Subcutaneous abdominal adipose tissue (tissue), 5 donors: Measurements from ENCODE around the gene NANOS3.

Experiments
- H3K27ac ChIP-seq: one replicate; pipeline ENCODE4 v1.7.0; 2013; ENCODE audit warnings: low read depth, mild to moderate bottlenecking, inconsistent platforms, low read length, moderate library complexity
- H3K27me3 ChIP-seq, 5 donors: one replicate each; pipeline ENCODE4 v1.7.0; 2013; ENCODE audit warnings: low read length in 5 of 5, inconsistent platforms in 1 of 5; ENCODE audit not compliant: control insufficient read depth in 5 of 5, insufficient read depth in 4 of 5
- H3K36me3 ChIP-seq, 5 donors: one replicate each; pipeline ENCODE4 v1.7.0; 2013; ENCODE audit warnings: low read length in 5 of 5; ENCODE audit not compliant: control insufficient read depth in 5 of 5, insufficient read depth in 5 of 5
- H3K4me1 ChIP-seq, 5 donors: one replicate each; pipeline ENCODE4 v1.7.0; 2013; ENCODE audit warnings: low read length in 5 of 5, mild to moderate bottlenecking in 3 of 5, moderate library complexity in 1 of 5; ENCODE audit not compliant: control insufficient read depth in 5 of 5, insufficient read depth in 5 of 5
- H3K4me3 ChIP-seq, 5 donors: one replicate each; pipeline ENCODE4 v1.7.0; 2013; ENCODE audit warnings: low read length in 5 of 5, low read depth in 1 of 5
- H3K9ac ChIP-seq, 5 donors: one replicate each; pipeline ENCODE4 v1.7.0; 2013; ENCODE audit warnings: low read length in 5 of 5, mild to moderate bottlenecking in 4 of 5, moderate library complexity in 3 of 5
- H3K9me3 ChIP-seq, 5 donors: one replicate each; pipeline ENCODE4 v1.7.0; 2013; ENCODE audit warnings: low read length in 5 of 5; ENCODE audit not compliant: control insufficient read depth in 5 of 5
- donor health status: healthy.
- donor health status: healthy.
- donor health status: healthy.
- donor health status: healthy.
- donor health status: healthy.

Gene NANOS3

DNA sequence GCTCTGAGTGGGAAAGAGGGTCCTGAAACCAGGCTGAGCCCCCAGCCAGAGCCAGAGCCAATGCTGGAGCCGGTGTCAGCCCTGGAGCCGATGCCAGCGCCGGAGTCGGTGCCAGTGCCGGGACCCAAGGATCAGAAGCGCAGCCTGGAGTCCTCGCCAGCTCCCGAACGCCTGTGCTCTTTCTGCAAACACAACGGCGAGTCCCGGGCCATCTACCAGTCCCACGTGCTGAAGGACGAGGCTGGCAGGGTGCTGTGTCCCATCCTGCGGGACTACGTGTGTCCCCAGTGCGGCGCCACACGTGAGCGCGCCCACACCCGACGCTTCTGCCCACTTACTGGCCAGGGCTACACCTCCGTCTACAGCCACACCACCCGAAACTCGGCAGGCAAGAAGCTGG is 369 bp downstream of the NANOS3 start:
- Histone ChIP-seq H3K9ac (peak overlapping the region in 1 of 5 donors; percentile 35), H3K27ac (no peak overlapping the region), H3K4me1 (peaks cover 2 to 45% (median 33%) of the 10 kb centered on the region in 5 donors), H3K4me3 (no peak overlapping the region), H3K9me3 (no peaks in the 10 kb centered on the region), H3K36me3 (no peaks in the 10 kb centered on the region), H3K27me3 (peaks cover 0 to 2% (median 0%) of the 10 kb centered on the region in 5 donors)

DNA sequence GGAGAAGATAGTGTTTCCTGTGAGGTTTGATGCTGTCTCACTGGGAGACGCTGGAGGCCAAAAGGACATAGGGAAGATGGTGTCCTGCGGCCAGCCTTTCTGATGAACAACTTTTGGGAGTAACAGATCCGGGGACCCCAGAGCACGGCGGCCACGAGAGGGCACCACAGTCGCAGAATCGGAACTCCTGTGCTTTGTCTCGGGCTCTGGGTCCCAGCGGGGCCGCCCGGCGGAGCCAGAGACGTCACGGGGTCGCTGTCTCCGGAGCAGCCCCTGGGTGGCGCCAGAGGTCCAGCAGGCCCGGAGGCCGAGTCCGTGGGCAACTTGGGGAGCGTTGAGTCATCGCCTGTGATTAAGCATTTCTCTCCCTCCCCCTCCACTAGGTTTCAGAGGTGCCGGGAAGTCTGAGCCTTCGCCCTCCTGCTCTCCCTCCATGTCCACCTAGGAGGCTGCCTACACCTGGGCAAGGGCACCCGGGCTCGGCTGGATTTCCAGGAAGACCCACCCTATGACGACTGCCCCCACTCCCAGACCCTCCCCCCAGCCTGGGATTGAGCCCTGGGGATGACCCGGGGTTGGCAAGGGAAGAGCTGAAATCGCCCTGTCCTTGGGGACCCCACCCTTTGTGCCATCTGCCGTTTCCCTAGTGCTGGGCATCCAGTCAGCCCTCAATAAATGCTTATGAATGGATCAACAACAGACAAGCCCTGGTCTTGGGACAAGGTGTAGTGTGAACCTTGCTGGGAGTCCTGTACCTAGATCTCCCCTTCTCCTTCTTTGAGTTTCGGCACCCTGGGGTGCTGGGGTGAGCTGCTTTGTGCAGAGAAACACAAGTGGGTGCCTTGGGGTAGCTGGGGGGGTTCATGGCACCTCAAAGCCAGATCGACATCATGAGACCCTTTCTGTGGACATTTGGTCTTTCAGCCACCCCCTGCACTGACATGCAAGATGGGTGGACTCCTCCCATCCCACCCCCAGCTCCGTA is 3.4 kb downstream of the NANOS3 start:
- Histone ChIP-seq H3K27me3 (peaks cover 0 to 2% (median 0%) of the 10 kb centered on the region in 5 donors), H3K27ac (peak overlapping the region; percentile 54), H3K4me3 (peak overlapping the region in 4 of 5 donors; percentile 42 to 46 (median 44)), H3K36me3 (no peaks in the 10 kb centered on the region), H3K4me1 (peaks cover 0 to 28% (median 20%) of the 10 kb centered on the region in 5 donors), H3K9me3 (no peaks in the 10 kb centered on the region), H3K9ac (peak overlapping the region in 3 of 5 donors; percentile 8 to 69 (median 64))

DNA sequence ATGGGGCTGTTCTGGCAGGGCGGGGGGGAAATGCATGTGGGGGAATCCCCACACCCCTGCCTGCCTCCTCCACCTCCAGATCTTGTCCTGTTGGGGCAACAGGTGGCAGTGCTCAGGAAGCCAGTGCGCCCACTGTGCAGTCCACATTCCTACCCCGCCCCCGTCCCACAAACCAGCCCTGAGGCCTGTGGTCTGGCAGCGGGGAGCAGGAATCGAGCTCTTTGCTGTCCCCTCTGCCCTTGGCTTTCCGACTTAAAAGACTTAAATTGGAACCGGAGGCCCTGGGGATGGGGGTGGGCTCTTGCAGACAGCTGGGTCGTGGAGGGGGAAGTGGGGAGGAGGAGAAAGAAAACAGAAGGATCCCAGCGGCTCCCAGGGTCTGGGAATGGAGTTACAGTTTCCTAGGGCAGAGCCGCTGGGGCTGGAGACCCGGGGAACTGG is 4.3 kb downstream of the NANOS3 start:
- no peaks in the 10 kb centered on the region for H3K36me3 ChIP-seq
- H3K27ac ChIP-seq, result peak overlapping the region; percentile 54
- H3K27me3 ChIP-seq, result peaks cover 0 to 2% (median 0%) of the 10 kb centered on the region in 5 donors
- H3K4me3 ChIP-seq, result no peak overlapping the region
- peaks cover 0 to 28% (median 20%) of the 10 kb centered on the region in 5 donors for H3K4me1 ChIP-seq
- no peak overlapping the region for H3K9ac ChIP-seq
- H3K9me3 ChIP-seq, result no peaks in the 10 kb centered on the region

DNA sequence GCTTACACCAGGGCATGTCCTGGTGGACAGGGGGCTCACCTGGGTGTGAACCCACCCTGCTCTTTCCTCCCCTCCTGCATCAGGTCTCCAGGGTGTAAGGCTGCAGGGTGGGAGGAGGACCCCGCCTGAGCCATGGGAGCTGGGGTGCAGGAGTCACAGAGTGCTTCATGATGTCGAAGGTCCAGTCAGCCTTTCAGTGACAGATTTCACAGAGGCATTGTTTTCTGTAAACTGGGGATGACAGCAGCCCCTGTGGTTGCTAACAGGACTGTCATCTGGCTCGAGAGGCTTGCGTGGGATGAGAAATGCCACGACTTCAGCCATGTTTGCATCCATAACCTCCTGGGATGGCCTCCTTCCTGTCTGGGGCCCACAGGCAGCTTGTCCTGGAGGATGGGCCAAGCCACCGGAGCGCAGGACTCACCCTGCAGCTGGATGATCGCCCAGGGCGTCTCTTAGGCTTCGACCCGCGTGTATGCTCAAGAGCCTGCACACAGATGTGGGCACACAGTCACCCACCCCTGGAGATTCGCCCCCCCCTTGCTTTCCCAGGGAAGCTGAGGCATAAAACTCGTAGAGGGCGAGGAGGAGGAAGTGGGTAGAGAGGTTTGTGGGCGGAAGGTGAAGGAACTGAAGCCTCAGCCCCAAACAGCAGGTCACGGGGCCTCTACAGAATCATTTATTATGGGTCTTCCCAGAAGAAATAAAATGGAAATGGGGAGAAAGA is 4.9 kb downstream of the NANOS3 start:
- Histone ChIP-seq H3K27ac (peak overlapping the region; percentile 54), H3K9ac (peak overlapping the region in 1 of 5 donors; percentile 12), H3K4me1 (peaks cover 0 to 28% (median 20%) of the 10 kb centered on the region in 5 donors), H3K36me3 (no peaks in the 10 kb centered on the region), H3K9me3 (no peaks in the 10 kb centered on the region), H3K4me3 (no peak overlapping the region), H3K27me3 (peaks cover 0 to 2% (median 0%) of the 10 kb centered on the region in 5 donors)

DNA sequence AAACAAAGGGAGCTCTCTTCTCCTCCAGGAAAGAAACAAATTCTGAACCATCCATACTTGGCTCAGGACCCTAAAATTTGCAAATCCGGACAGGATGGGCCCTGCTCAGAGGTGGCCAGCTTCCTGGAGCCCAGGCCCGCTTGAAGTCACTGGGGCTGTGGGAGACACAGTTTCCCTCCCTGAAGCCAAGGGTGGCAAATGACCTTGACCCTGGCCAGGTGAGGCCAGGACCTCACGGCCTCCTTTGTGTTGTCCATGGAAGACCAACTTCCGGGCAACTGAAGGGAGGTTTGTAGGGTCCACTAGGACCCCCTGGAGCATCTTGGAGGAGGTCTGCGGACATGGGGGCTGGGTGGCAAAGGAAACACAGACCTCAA is 5.5 kb downstream of the NANOS3 start:
- Histone ChIP-seq H3K9me3 (no peaks in the 10 kb centered on the region), H3K27me3 (peaks cover 0 to 2% (median 0%) of the 10 kb centered on the region in 5 donors), H3K36me3 (no peaks in the 10 kb centered on the region), H3K4me3 (no peak overlapping the region), H3K9ac (peak overlapping the region in 1 of 5 donors; percentile 12), H3K27ac (no peak overlapping the region), H3K4me1 (peaks cover 0 to 32% (median 20%) of the 10 kb centered on the region in 5 donors)

DNA sequence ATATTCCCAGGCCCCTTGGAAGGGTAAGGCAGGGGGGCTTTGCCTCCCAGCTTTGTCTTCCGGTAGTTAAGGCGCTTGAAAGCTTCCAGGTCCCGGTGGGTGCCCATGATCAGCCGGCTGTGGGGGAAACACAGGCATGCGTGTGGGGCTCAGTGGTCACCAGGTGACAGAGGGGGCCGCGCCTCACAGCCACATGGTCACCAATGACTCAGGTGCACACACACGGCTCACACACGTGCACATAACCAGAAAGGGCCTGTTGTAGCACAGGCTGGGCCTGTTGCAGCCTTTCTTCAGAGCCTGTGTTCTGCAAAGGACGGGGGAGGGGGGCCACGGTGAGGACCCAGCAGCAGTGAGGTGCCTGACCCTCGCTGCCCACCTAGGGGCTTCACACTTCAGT is 5.9 kb downstream of the NANOS3 start:
- no peak overlapping the region for H3K27ac ChIP-seq

DNA sequence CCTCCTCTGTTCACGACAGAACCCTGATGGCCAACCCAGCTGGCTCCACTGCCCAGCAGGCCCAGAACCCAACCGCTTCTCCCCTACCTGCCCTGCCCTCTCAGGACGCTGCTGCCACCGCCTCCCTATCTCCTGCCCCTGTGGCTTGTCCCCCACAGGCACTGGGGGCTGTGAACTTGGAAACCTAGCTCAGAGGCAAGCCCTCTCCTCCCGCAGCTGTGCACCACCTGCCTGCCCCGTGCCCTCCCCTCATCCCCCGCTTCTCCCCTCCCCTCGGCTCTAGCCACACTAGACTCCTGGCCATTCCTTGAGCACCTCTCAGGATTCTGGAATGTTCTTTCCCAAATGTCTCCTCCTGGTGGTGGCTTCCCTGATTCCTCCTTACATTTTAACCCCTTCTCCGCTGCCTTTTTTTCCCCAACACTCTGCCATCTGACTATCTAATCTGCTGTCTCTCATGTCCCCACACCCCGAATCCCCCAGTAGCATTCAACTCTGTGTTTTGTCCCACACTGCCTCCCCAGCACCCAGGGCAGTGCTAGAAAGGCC is 6.7 kb downstream of the NANOS3 start:
- no peak overlapping the region for H3K9ac ChIP-seq
- no peaks in the 10 kb centered on the region for H3K9me3 ChIP-seq
- no peaks in the 10 kb centered on the region for H3K36me3 ChIP-seq
- no peak overlapping the region for H3K27ac ChIP-seq
- H3K4me3 ChIP-seq, result no peak overlapping the region
- H3K27me3 ChIP-seq, result peaks cover 0 to 2% (median 0%) of the 10 kb centered on the region in 5 donors
- peaks cover 0 to 32% (median 20%) of the 10 kb centered on the region in 5 donors for H3K4me1 ChIP-seq

More for the DNA sequence above, 5.9 kb downstream of the NANOS3 start:
- Histone ChIP-seq H3K4me1 (peaks cover 0 to 32% (median 20%) of the 10 kb centered on the region in 5 donors), H3K4me3 (no peak overlapping the region), H3K9ac (no peak overlapping the region), H3K36me3 (no peaks in the 10 kb centered on the region), H3K27me3 (peaks cover 0 to 2% (median 0%) of the 10 kb centered on the region in 5 donors), H3K9me3 (no peaks in the 10 kb centered on the region)

DNA sequence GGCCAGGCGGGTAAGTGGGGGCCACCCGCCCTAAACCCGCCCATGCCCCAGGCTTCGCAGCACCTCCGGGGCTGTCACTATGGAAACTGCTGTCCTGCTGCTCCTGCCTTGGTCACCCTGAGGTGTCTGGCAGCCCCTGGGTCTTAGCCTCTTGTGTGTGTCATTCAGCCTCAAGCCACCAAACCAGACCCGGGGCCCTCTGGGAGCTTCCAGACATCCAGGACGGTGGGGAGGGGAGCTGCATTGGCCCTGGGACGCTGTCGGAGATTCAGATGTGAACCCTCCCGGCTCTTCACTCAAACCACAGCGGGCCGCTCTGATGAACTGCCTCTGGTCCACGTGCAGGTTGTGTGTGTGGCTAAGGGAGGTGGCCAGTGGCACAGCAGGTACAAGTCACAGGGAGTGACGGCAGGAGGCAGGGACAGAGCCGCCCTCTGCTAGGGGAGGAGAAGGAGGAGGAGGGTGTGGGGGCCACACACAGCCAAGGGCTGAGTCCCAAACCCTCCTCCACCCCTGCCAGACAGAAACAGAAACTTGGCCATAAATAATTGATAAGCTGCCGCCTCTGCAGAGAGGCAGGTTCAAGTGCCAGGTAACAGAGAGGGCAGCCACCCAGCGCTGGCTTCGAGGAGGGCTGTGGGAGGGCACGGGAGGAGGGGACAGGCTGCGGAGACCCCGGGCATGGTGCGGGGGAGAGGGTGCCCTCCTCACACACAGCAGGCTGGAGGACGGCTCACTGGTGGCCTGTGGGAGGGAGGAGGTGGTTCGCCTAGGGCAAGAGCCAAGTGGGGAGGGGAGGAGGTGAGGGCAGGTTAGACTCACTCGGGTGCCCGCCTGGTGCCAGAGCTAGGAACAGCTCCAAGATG is 8.0 kb downstream of the NANOS3 start:
- Histone ChIP-seq H3K27me3 (peaks cover 0 to 3% (median 0%) of the 10 kb centered on the region in 5 donors), H3K36me3 (no peaks in the 10 kb centered on the region), H3K9me3 (no peaks in the 10 kb centered on the region), H3K27ac (no peak overlapping the region), H3K9ac (no peak overlapping the region), H3K4me3 (no peak overlapping the region), H3K4me1 (peaks cover 0 to 29% (median 15%) of the 10 kb centered on the region in 5 donors)

DNA sequence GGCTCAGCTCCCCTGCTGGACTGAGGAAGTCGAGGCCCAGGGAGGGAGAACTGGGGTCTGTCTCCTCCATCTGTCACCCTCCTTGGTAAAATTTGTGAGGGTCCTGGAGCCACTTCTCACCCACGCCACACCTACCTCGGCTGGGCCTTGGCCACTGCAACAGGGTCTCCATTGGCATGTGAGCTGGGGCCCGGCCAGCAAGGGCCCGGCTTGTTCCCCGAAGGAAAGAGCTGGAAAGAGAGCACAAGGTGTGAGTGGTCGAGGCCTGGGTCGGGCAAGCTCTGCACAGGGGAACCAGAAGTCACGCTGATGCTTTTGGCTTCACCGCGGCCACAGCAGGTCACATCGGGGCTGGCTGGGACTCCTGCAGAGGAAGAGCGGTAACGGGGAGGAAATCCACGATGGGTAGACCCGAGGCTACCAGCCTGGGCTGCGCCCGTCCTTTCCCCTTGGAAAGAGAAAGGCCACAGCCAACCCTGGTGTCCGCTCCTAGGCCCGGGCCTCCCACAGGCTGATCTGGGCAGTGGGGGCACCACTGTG is 9.0 kb downstream of the NANOS3 start:
- Histone ChIP-seq H3K4me1 (peaks cover 0 to 22% (median 9%) of the 10 kb centered on the region in 5 donors), H3K27me3 (peaks cover 0 to 3% (median 0%) of the 10 kb centered on the region in 5 donors), H3K27ac (no peak overlapping the region), H3K4me3 (no peak overlapping the region), H3K9me3 (no peaks in the 10 kb centered on the region), H3K36me3 (no peaks in the 10 kb centered on the region), H3K9ac (no peak overlapping the region)
